IMR-90 (cell line): ENCODE data around the gene AIRE. TPM values are rescaled to one million over a fixed set of nuclear protein-coding genes. Genes with fewer than 3 reads are reported as not detected.
A peak's percentile ranks its signal among the peaks of the same experiment; 100 is the strongest.

Experiments used
- ATAC-seq: fragments of 200-7000 bp; cut with Tn5 transposase; 2 replicates; pipeline ENCODE4 v1.9.1; 2020; ENCODE audit warnings: low read depth, mild to moderate bottlenecking, moderate library complexity
- BruUV-seq: library from RNA; stranded (reverse); fragments of 400-500 nt; replicated peaks from 2 replicates; lab custom pipeline; 2021; lab: Mats Ljungman, UMichigan
- CTCF ChIA-PET: fragments of 300-600 bp; formaldehyde crosslinking; extraction: SDS; loops from one replicate; lab custom pipeline; 2021; ENCODE audit warnings: antibody characterized with exemption; lab: Yijun Ruan, JAX
- POLR2A ChIA-PET: fragments of 300-600 bp; sonication (Branson Sonifier 250); formaldehyde crosslinking; loops from one replicate; lab custom pipeline; 2022; ENCODE audit warnings: antibody characterized with exemption; ENCODE audit not compliant: unreplicated experiment; lab: Charles Lee
- DNase-seq: peaks from one replicate; pipeline ENCODE4 v3.0.0; 2013
- H2AFZ ChIP-seq: replicated peaks from 2 replicates; pipeline ENCODE3; 2013; ENCODE audit warnings: low read length, mild to moderate bottlenecking; ENCODE audit not compliant: poor library complexity
- H2AK5ac ChIP-seq: 2 replicates; pipeline ENCODE4 v1.6.1; 2013; ENCODE audit warnings: low read depth, low read length, inconsistent platforms
- H2AK9ac ChIP-seq: replicated peaks from 2 replicates; pipeline ENCODE3; 2013; ENCODE audit warnings: mild to moderate bottlenecking, low read depth, low read length, moderate library complexity; ENCODE audit not compliant: poor library complexity
- H2BK120ac ChIP-seq: 2 replicates; pipeline ENCODE4 v1.6.1; 2013; ENCODE audit warnings: low read depth, low read length, inconsistent platforms
- H2BK15ac ChIP-seq: 3 replicates; pipeline ENCODE4 v1.6.1; 2013; ENCODE audit warnings: low read depth, low read length, inconsistent platforms
- H2BK20ac ChIP-seq: 2 replicates; pipeline ENCODE4 v1.6.1; 2013; ENCODE audit warnings: low read depth, mild to moderate bottlenecking, inconsistent platforms, low read length, moderate library complexity
- H2BK5ac ChIP-seq: 2 replicates; pipeline ENCODE4 v1.6.1; 2013; ENCODE audit warnings: mild to moderate bottlenecking, low read depth, low read length, inconsistent platforms; ENCODE audit not compliant: poor library complexity, severe bottlenecking
- H3K14ac ChIP-seq: replicated peaks from 2 replicates; pipeline ENCODE4 v1.6.1; 2013; ENCODE audit warnings: low read depth, low read length, inconsistent platforms
- H3K18ac ChIP-seq: 2 replicates; pipeline ENCODE4 v1.6.1; 2013; ENCODE audit warnings: low read depth, low read length, control low read depth
- H3K23ac ChIP-seq: 2 replicates; pipeline ENCODE4 v1.6.1; 2013; ENCODE audit warnings: low read depth, low read length, inconsistent platforms
- H3K27ac ChIP-seq: 2 replicates; pipeline ENCODE4 v1.5.1; 2013; ENCODE audit warnings: mild to moderate bottlenecking, control low read depth, low read length; ENCODE audit not compliant: insufficient read depth
- H3K27me3 ChIP-seq: 2 replicates; pipeline ENCODE4 v1.6.1; 2013; ENCODE audit warnings: low read length; ENCODE audit not compliant: control insufficient read depth, insufficient read depth
- H3K36me3 ChIP-seq: 2 replicates; pipeline ENCODE4 v1.6.1; 2013; ENCODE audit warnings: low read length, mixed read lengths; ENCODE audit not compliant: control insufficient read depth, insufficient read depth
- H3K4ac ChIP-seq: 2 replicates; pipeline ENCODE4 v1.6.1; 2013; ENCODE audit warnings: low read depth, low read length, inconsistent platforms
- H3K4me1 ChIP-seq: 2 replicates; pipeline ENCODE4 v1.6.1; 2013; ENCODE audit warnings: low read length, mixed read lengths; ENCODE audit not compliant: control insufficient read depth, insufficient read depth
- H3K4me2 ChIP-seq: 2 replicates; pipeline ENCODE4 v1.6.1; 2013; ENCODE audit warnings: low read depth, mild to moderate bottlenecking, control low read depth, low read length, moderate library complexity
- H3K4me3 ChIP-seq: 2 replicates; pipeline ENCODE4 v1.5.1; 2013; ENCODE audit warnings: low read depth, mild to moderate bottlenecking, control low read depth, low read length, moderate library complexity; ENCODE audit not compliant: insufficient read depth
- H3K56ac ChIP-seq: 2 replicates; pipeline ENCODE4 v1.6.1; 2013; ENCODE audit warnings: low read length, inconsistent platforms; ENCODE audit not compliant: insufficient read depth; ENCODE audit errors: extremely low read depth
- H3K79me1 ChIP-seq, 2 experiments: 2 replicates each; pipeline ENCODE4 v1.6.1; 2013; ENCODE audit warnings: low read length in 2 of 2, inconsistent platforms in 1 of 2, low read depth in 1 of 2
- H3K9ac ChIP-seq: 2 replicates; pipeline ENCODE4 v1.6.1; 2013; ENCODE audit warnings: low read depth, low read length, control low read depth
- H3K9me1 ChIP-seq: 2 replicates; pipeline ENCODE4 v1.6.1; 2013; ENCODE audit warnings: low read length, inconsistent platforms; ENCODE audit not compliant: insufficient read depth
- H3K9me3 ChIP-seq: 2 replicates; pipeline ENCODE4 v1.6.1; 2013; ENCODE audit warnings: low read length; ENCODE audit not compliant: control insufficient read depth, insufficient read depth
- H4K20me1 ChIP-seq: 2 replicates; pipeline ENCODE4 v1.6.1; 2013; ENCODE audit warnings: low read length, inconsistent platforms; ENCODE audit not compliant: insufficient read depth
- H4K5ac ChIP-seq: 2 replicates; pipeline ENCODE4 v1.6.1; 2013; ENCODE audit warnings: mild to moderate bottlenecking, low read depth, low read length, control low read depth
- H4K8ac ChIP-seq, 2 experiments: 2 replicates each; pipeline ENCODE4 v1.6.1; 2013; ENCODE audit warnings: low read depth in 2 of 2, low read length in 2 of 2, control low read depth in 1 of 2, inconsistent platforms in 1 of 2
- H4K91ac ChIP-seq: 2 replicates; pipeline ENCODE4 v1.6.1; 2013; ENCODE audit warnings: low read depth, low read length, inconsistent platforms; ENCODE audit not compliant: insufficient read depth
- CEBPB ChIP-seq: IDR thresholded peaks from 2 replicates; pipeline ENCODE4 v1.6.1; 2012; ENCODE audit warnings: low read depth, low read length, improper control_type of control experiment
- FOS ChIP-seq: fragments of 150-350 bp; IDR thresholded peaks from 2 replicates; pipeline ENCODE4 v1.6.1; 2016; ENCODE audit warnings: low read depth, low read length
- MAFK ChIP-seq: IDR thresholded peaks from 2 replicates; pipeline ENCODE4 v1.6.1; 2012; ENCODE audit warnings: low read depth, low read length, improper control_type of control experiment
- MAZ ChIP-seq: IDR thresholded peaks from 2 replicates; pipeline ENCODE4 v1.6.1; 2012; ENCODE audit warnings: low read depth, mild to moderate bottlenecking, low read length, improper control_type of control experiment, moderate library complexity, borderline replicate concordance
- MXI1 ChIP-seq: IDR thresholded peaks from 2 replicates; pipeline ENCODE4 v1.6.1; 2012; ENCODE audit warnings: low read depth, mild to moderate bottlenecking, low read length, moderate library complexity, borderline replicate concordance
- NFE2L2 ChIP-seq: fragments of 150-350 bp; IDR thresholded peaks from 2 replicates; pipeline ENCODE4 v1.6.1; 2016; ENCODE audit warnings: low read depth, mild to moderate bottlenecking, low read length
- POLR2A ChIP-seq: IDR thresholded peaks from 2 replicates; pipeline ENCODE4 v1.6.1; 2012; ENCODE audit warnings: mild to moderate bottlenecking, low read depth, low read length
- RAD21 ChIP-seq: IDR thresholded peaks from 2 replicates; pipeline ENCODE4 v1.6.1; 2012; ENCODE audit warnings: low read length, improper control_type of control experiment
- RCOR1 ChIP-seq: IDR thresholded peaks from 2 replicates; pipeline ENCODE4 v1.6.1; 2012; ENCODE audit warnings: mild to moderate bottlenecking, low read length, improper control_type of control experiment; ENCODE audit not compliant: insufficient replicate concordance
- RFX5 ChIP-seq: IDR thresholded peaks from 2 replicates; pipeline ENCODE4 v1.8.0; 2012; ENCODE audit warnings: low read depth, mild to moderate bottlenecking, low read length, moderate library complexity
- SMC3 ChIP-seq: fragments of 150-350 bp; IDR thresholded peaks from 2 replicates; pipeline ENCODE4 v1.6.1; 2016; ENCODE audit warnings: low read depth, mild to moderate bottlenecking, antibody characterized with exemption, low read length, moderate library complexity
- WGBS, 2 experiments: methylation state at CpG; one replicate each; pipeline versions ENCODE4 v1.1.5 to v1.1.7; 2013; ENCODE audit warnings: missing lambda C conversion rate in 2 of 2; ENCODE audit not compliant: insufficient read length in 1 of 2; ENCODE audit errors: extremely low coverage in 2 of 2; 5-methylcytosine and 5-hydroxymethylcytosine counted together
- dilution Hi-C: fragments of 300-500 bp; cut with HindIII; formaldehyde crosslinking; loops from one replicate; pipeline ENCODE4 v1.14.3; 2018; ENCODE audit warnings: low sequenced_read_pairs; ENCODE audit not compliant: unreplicated experiment
- in situ Hi-C: fragments of 300-500 bp; cut with MboI; formaldehyde crosslinking; loops from 3 replicates; pipeline ENCODE4 v1.14.3; 2019; ENCODE audit warnings: low sequenced_read_pairs, inconsistent platforms, mixed read lengths
- intact Hi-C: fragments of 100-400 bp; cut with micrococcal nuclease; formaldehyde crosslinking; loops from 2 replicates; pipeline ENCODE4 v1.10.0; 2022
- polyA plus RNA-seq, 3 experiments: library from polyadenylated mRNA; depleted of rRNA; stranded (reverse); fragments of >200 nt; gene quantifications; 2 replicates each; pipeline ENCODE4 v1.2.3, GENCODE V29; 2012; ENCODE audit warnings: low replicate concordance in 1 of 3
- total RNA-seq: library from RNA; depleted of rRNA; stranded (reverse); fragments of >200 nt; gene quantifications from 2 replicates; pipeline ENCODE4 v1.2.3, GENCODE V29; 2012
- TF ChIP-seq, protein P1 (sequence below): fragments of 150-350 bp; IDR thresholded peaks from 2 replicates; pipeline ENCODE4 v1.6.1; 2016; ENCODE audit warnings: low read depth, mild to moderate bottlenecking, low read length, moderate library complexity, borderline replicate concordance
- TF ChIP-seq, protein P2 (sequence below): fragments of 150-350 bp; IDR thresholded peaks from 2 replicates; pipeline ENCODE4 v1.6.1; 2017; ENCODE audit warnings: mild to moderate bottlenecking, antibody characterized with exemption, low read length, low read depth

The AIRE gene
- total and polyA plus RNA-seq, 2 of the 4 experiments (the other 2 are of a cell fraction): 0.05 TPM; not detected in 1

DNA sequence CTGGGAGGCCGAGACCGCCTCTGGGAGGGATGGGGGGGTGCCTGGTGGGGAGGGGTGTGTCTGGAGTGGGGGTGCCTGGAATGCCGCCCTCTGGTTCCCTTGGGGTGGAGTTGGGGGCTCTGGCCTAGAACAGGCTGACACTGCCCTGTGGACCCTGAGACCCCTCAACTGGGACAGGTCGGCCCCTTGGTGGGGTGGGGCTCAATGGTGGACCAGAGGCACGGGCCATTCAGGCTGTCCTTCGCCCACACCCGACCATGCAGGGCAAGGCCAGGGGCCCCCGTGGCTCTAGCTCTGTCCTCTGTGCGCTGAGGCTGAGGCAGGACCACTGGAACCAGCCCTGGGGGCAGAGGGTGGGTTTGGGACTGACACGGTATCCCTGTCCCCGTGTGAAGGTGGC lies 28.9 kb downstream of the AIRE start:
- no peaks in the 10 kb centered on the region for H3K4me1 ChIP-seq

More for the DNA sequence above, 28.9 kb downstream of the AIRE start:
- ChIA-PET POLR2A (no interaction called here), CTCF (no interaction called here)
- peaks cover 5% of the 10 kb centered on the region; the same call in 1 of the 2 replicates for H3K9me1 ChIP-seq
- H3K4ac ChIP-seq: no peak overlapping the region
- no peaks in the 10 kb centered on the region for H3K27me3 ChIP-seq
- peaks cover 13% of the 10 kb centered on the region for H4K20me1 ChIP-seq
- H3K56ac ChIP-seq: no peak overlapping the region
- in situ Hi-C loops (no loop called here), intact Hi-C loops (no loop called here), dilution Hi-C loops (no loop called here)
- H3K23ac ChIP-seq: no peak overlapping the region
- WGBS, 2 experiments: 75% methylated on average over 4 of the region's 11 CpGs; no CpG with 5 or more reads in 1 of the 2 experiments
- no peak overlapping the region for H3K4me2 ChIP-seq
- no peak overlapping the region for H3K14ac ChIP-seq
- H2BK20ac ChIP-seq: no peak overlapping the region
- H3K27ac ChIP-seq: no peak overlapping the region
- H2AK5ac ChIP-seq: no peak overlapping the region
- no peak overlapping the region for H3K18ac ChIP-seq
- no peak overlapping the region for H4K91ac ChIP-seq
- TF ChIP-seq FOS (no peak), MXI1 (no peak), CEBPB (no peak), MAZ (no peak), RFX5 (no peak), RAD21 (no peak), SMC3 (no peak), MAFK (no peak), NFE2L2 (no peak), POLR2A (no peak), RCOR1 (no peak)
- TF ChIP-seq, protein P1, sequence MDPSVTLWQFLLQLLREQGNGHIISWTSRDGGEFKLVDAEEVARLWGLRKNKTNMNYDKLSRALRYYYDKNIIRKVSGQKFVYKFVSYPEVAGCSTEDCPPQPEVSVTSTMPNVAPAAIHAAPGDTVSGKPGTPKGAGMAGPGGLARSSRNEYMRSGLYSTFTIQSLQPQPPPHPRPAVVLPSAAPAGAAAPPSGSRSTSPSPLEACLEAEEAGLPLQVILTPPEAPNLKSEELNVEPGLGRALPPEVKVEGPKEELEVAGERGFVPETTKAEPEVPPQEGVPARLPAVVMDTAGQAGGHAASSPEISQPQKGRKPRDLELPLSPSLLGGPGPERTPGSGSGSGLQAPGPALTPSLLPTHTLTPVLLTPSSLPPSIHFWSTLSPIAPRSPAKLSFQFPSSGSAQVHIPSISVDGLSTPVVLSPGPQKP: no peak
- TF ChIP-seq, protein P2, sequence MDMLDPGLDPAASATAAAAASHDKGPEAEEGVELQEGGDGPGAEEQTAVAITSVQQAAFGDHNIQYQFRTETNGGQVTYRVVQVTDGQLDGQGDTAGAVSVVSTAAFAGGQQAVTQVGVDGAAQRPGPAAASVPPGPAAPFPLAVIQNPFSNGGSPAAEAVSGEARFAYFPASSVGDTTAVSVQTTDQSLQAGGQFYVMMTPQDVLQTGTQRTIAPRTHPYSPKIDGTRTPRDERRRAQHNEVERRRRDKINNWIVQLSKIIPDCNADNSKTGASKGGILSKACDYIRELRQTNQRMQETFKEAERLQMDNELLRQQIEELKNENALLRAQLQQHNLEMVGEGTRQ: no peak
- DNase-seq (no peak), ATAC-seq (no peak)
- no peak overlapping the region for H2BK120ac ChIP-seq
- no peak overlapping the region for H3K4me3 ChIP-seq
- no peak overlapping the region for H2BK5ac ChIP-seq
- peak overlapping the region; percentile 50 for H2AK9ac ChIP-seq
- H3K9me3 ChIP-seq: no peaks in the 10 kb centered on the region
- H3K9ac ChIP-seq: no peak overlapping the region
- H2BK15ac ChIP-seq: no peak overlapping the region
- peaks cover 7 to 13% of the 10 kb centered on the region in 2 experiments; a peak in 3 of 4 replicates for H3K79me1 ChIP-seq
- no peak overlapping the region for H4K5ac ChIP-seq
- no peak overlapping the region for H4K8ac ChIP-seq
- no peak overlapping the region for H2AFZ ChIP-seq
- no TSS peak for BruUV-seq
- peaks cover 80% of the 10 kb centered on the region for H3K36me3 ChIP-seq
